ENCODE data around the gene HEATR3.

DNA sequence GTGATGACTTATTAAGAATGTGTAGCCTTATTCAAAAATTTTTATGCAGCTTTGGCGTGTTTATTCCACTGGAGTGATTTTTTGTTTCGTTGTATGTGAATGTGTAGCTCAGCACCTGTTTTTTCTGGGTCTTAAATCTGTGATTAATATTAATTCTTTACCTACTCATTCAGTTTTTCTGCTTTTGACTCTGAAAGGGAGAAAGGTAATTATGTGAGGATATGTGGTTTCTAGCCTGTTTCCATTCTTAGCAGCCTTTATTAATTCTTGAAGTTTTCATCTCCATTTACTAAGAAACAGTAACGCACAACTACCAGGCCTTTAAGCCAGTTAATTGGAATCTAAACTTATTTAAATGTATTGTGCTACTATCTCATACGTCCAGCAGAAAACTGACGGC, 7.0 kb downstream of the HEATR3 start:
- no peak for TF ChIP-seq POLR2A (IDR thresholded peaks at IDR 0.05)
- TF ChIP-seq, protein P1, sequence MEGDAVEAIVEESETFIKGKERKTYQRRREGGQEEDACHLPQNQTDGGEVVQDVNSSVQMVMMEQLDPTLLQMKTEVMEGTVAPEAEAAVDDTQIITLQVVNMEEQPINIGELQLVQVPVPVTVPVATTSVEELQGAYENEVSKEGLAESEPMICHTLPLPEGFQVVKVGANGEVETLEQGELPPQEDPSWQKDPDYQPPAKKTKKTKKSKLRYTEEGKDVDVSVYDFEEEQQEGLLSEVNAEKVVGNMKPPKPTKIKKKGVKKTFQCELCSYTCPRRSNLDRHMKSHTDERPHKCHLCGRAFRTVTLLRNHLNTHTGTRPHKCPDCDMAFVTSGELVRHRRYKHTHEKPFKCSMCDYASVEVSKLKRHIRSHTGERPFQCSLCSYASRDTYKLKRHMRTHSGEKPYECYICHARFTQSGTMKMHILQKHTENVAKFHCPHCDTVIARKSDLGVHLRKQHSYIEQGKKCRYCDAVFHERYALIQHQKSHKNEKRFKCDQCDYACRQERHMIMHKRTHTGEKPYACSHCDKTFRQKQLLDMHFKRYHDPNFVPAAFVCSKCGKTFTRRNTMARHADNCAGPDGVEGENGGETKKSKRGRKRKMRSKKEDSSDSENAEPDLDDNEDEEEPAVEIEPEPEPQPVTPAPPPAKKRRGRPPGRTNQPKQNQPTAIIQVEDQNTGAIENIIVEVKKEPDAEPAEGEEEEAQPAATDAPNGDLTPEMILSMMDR (IDR thresholded peaks at IDR 0.05), result no peak

Measured in heart left ventricle (tissue), 13 donors.